ENCODE data around the gene ZNF93. TPM values are rescaled to one million over a fixed set of nuclear protein-coding genes. Genes with fewer than 3 reads are reported as not detected.

The ZNF93 gene
- total RNA-seq, 1 experiment from 2014 or later, result 13.1 TPM

- TF ChIP-seq CTCF (conservative IDR thresholded peaks at IDR 0.05; ENCODE audit: low read depth, low read length) (no peak), EZH2 (IDR thresholded peaks at IDR 0.05; ENCODE audit: borderline replicate concordance, low read depth, low read length, poor library complexity, severe bottlenecking) (no peak)
- Histone ChIP-seq H3K27me3 (replicated peaks; ENCODE audit: insufficient read depth, low read depth, low read length, poor library complexity) (no peaks in the 10 kb centered on the region), H3K9me3 (ENCODE audit: low read depth, low read length, poor library complexity, severe bottlenecking) (peaks cover 44% of the 10 kb centered on the region), H3K36me3 (ENCODE audit: insufficient read depth, low read length, poor library complexity, severe bottlenecking) (peaks cover 2% of the 10 kb centered on the region), H3K4me1 (ENCODE audit: insufficient read depth, low read length, poor library complexity, severe bottlenecking) (no peaks in the 10 kb centered on the region), H3K4me3 (ENCODE audit: low read depth, low read length, poor library complexity, severe bottlenecking) (no peak overlapping the region), H3K27ac (ENCODE audit: low read depth, low read length, poor library complexity, severe bottlenecking) (no peak overlapping the region)
- no TSS peak for BruUV-seq (replicated peaks)
- ChIA-PET CTCF (no interaction called here), POLR2A (ENCODE audit: low non-redundant PET) (no interaction called here)
- no peak for DNase-seq (ENCODE audit: low spot score)
- intact Hi-C loops (cut with micrococcal nuclease; ENCODE audit: unreplicated experiment), result no loop called here
Measured at GRCh38 chr19:19938449-19938848, 37.7 kb downstream of the ZNF93 start.

- peaks cover 20% of the 10 kb centered on the region for H3K9me3 ChIP-seq (ENCODE audit: low read depth, low read length, poor library complexity, severe bottlenecking)
- no peaks in the 10 kb centered on the region for H3K27me3 ChIP-seq (replicated peaks; ENCODE audit: insufficient read depth, low read depth, low read length, poor library complexity)
- no peaks in the 10 kb centered on the region for H3K36me3 ChIP-seq (ENCODE audit: insufficient read depth, low read length, poor library complexity, severe bottlenecking)
- no peaks in the 10 kb centered on the region for H3K4me1 ChIP-seq (ENCODE audit: insufficient read depth, low read length, poor library complexity, severe bottlenecking)
- H3K4me3 ChIP-seq (ENCODE audit: low read depth, low read length, poor library complexity, severe bottlenecking), result no peak overlapping the region
- H3K27ac ChIP-seq (ENCODE audit: low read depth, low read length, poor library complexity, severe bottlenecking), result no peak overlapping the region
- BruUV-seq (replicated peaks), result no TSS peak
- TF ChIP-seq CTCF (conservative IDR thresholded peaks at IDR 0.05; ENCODE audit: low read depth, low read length), result no peak
- TF ChIP-seq EZH2 (IDR thresholded peaks at IDR 0.05; ENCODE audit: borderline replicate concordance, low read depth, low read length, poor library complexity, severe bottlenecking), result no peak
- intact Hi-C loops (cut with micrococcal nuclease; ENCODE audit: unreplicated experiment), result no loop called here
- CTCF ChIA-PET, result no interaction called here
- no peak for DNase-seq (ENCODE audit: low spot score)
- POLR2A ChIA-PET (ENCODE audit: low non-redundant PET), result no interaction called here
Measured at GRCh38 chr19:19943848-19944582, 43.3 kb downstream of the ZNF93 start.

GRCh38 chr19:19944583-19944880 is 43.8 kb downstream of the ZNF93 start:
- ChIA-PET POLR2A (ENCODE audit: low non-redundant PET) (no interaction called here), CTCF (no interaction called here)
- Histone ChIP-seq H3K36me3 (ENCODE audit: insufficient read depth, low read length, poor library complexity, severe bottlenecking) (no peaks in the 10 kb centered on the region), H3K4me3 (ENCODE audit: low read depth, low read length, poor library complexity, severe bottlenecking) (no peak overlapping the region), H3K27me3 (replicated peaks; ENCODE audit: insufficient read depth, low read depth, low read length, poor library complexity) (no peaks in the 10 kb centered on the region), H3K9me3 (ENCODE audit: low read depth, low read length, poor library complexity, severe bottlenecking) (peaks cover 20% of the 10 kb centered on the region), H3K4me1 (ENCODE audit: insufficient read depth, low read length, poor library complexity, severe bottlenecking) (no peaks in the 10 kb centered on the region), H3K27ac (ENCODE audit: low read depth, low read length, poor library complexity, severe bottlenecking) (no peak overlapping the region)
- no peak for TF ChIP-seq EZH2 (IDR thresholded peaks at IDR 0.05; ENCODE audit: borderline replicate concordance, low read depth, low read length, poor library complexity, severe bottlenecking)
- TF ChIP-seq CTCF (conservative IDR thresholded peaks at IDR 0.05; ENCODE audit: low read depth, low read length), result no peak
- no TSS peak for BruUV-seq (replicated peaks)
- intact Hi-C loops (cut with micrococcal nuclease; ENCODE audit: unreplicated experiment), result no loop called here
- no peak for DNase-seq (ENCODE audit: low spot score)

All from A673 (cell line).